WTC11 (cell line): Measurements from ENCODE around the gene RHBDL1. TPM values are rescaled to one million over a fixed set of nuclear protein-coding genes. Genes with fewer than 3 reads are reported as not detected.

ENCODE experiments used
- CREB1 ChIP-seq: sonication (generic); formaldehyde crosslinking; IDR thresholded peaks from 2 replicates; pipeline ENCODE4 v1.8.0; 2023; ENCODE audit warnings: mild to moderate bottlenecking, missing genetic modification reagents
- E2F4 ChIP-seq: sonication (generic); formaldehyde crosslinking; IDR thresholded peaks from 2 replicates; pipeline ENCODE4 v1.8.1; 2022; ENCODE audit warnings: low read depth, mild to moderate bottlenecking, moderate library complexity, missing genetic modification reagents, borderline replicate concordance
- E2F5 ChIP-seq: sonication (generic); formaldehyde crosslinking; IDR thresholded peaks from 2 replicates; pipeline ENCODE4 v1.8.1; 2022; ENCODE audit warnings: mild to moderate bottlenecking, moderate library complexity, missing genetic modification reagents
- ELF4 ChIP-seq: sonication (generic); formaldehyde crosslinking; IDR thresholded peaks from 2 replicates; pipeline ENCODE4 v1.8.1; 2022; ENCODE audit warnings: low read depth, mild to moderate bottlenecking, moderate library complexity, missing genetic modification reagents
- IRF1 ChIP-seq: sonication (generic); formaldehyde crosslinking; IDR thresholded peaks from 2 replicates; pipeline ENCODE4 v1.8.0; 2023; ENCODE audit warnings: missing genetic modification reagents
- RELA ChIP-seq: sonication (generic); formaldehyde crosslinking; IDR thresholded peaks from 2 replicates; pipeline ENCODE4 v1.8.1; 2022; ENCODE audit warnings: missing genetic modification reagents, mild to moderate bottlenecking, borderline replicate concordance
- SMAD4 ChIP-seq: sonication (generic); formaldehyde crosslinking; IDR thresholded peaks from 2 replicates; pipeline ENCODE4 v1.8.0; 2022; ENCODE audit warnings: mild to moderate bottlenecking, missing genetic modification reagents
- SP1 ChIP-seq: sonication (generic); formaldehyde crosslinking; conservative IDR thresholded peaks from 2 replicates; pipeline ENCODE4 v1.8.1; 2022; ENCODE audit warnings: missing genetic modification reagents
- STAT6 ChIP-seq: sonication (generic); formaldehyde crosslinking; conservative IDR thresholded peaks from 2 replicates; pipeline ENCODE4 v1.8.1; 2023; ENCODE audit warnings: mild to moderate bottlenecking, low read depth, missing genetic modification reagents, moderate library complexity
- TEAD4 ChIP-seq: sonication (generic); formaldehyde crosslinking; IDR thresholded peaks from 2 replicates; pipeline ENCODE4 v1.8.0; 2022; ENCODE audit warnings: mild to moderate bottlenecking, missing genetic modification reagents
- USF1 ChIP-seq: sonication (generic); formaldehyde crosslinking; IDR thresholded peaks from 2 replicates; pipeline ENCODE4 v1.8.0; 2022; ENCODE audit warnings: mild to moderate bottlenecking, missing genetic modification reagents
- ZBTB43 ChIP-seq: sonication (generic); formaldehyde crosslinking; IDR thresholded peaks from 2 replicates; pipeline ENCODE4 v1.8.1; 2023; ENCODE audit warnings: mild to moderate bottlenecking, missing genetic modification reagents
- ZNF219 ChIP-seq: sonication (generic); formaldehyde crosslinking; IDR thresholded peaks from 2 replicates; pipeline ENCODE4 v1.8.0; 2023; ENCODE audit warnings: missing genetic modification reagents, mild to moderate bottlenecking, borderline replicate concordance
- ZNF281 ChIP-seq: sonication (generic); formaldehyde crosslinking; IDR thresholded peaks from 2 replicates; pipeline ENCODE4 v1.8.0; 2023; ENCODE audit warnings: mild to moderate bottlenecking, missing genetic modification reagents
- ZNF512 ChIP-seq: sonication (generic); formaldehyde crosslinking; IDR thresholded peaks from 2 replicates; pipeline ENCODE4 v1.8.1; 2022; ENCODE audit warnings: missing genetic modification reagents, borderline replicate concordance
- ZNF532 ChIP-seq: fragments of 250-450 bp; sonication (Bioruptor Pico); IDR thresholded peaks from 2 replicates; pipeline ENCODE4 v1.9.0; 2021; ENCODE audit warnings: mild to moderate bottlenecking, borderline replicate concordance
- total RNA-seq: library from RNA; stranded (reverse); gene quantifications from 3 replicates; pipeline ENCODE4 v1.2.3, GENCODE V29; 2021

Gene RHBDL1
- total RNA-seq, 1 experiment from 2014 or later, result 8.2 TPM

GRCh38 chr16:679814-680624 lies 4.5 kb downstream of the RHBDL1 start, which contains the start of gene STUB1 (continued):
- TF ChIP-seq ZNF532 (CRISPR knock-in tag), result no peak
- no peak for TF ChIP-seq RELA (CRISPR knock-in tag)
- TF ChIP-seq SP1 (CRISPR knock-in tag), result peak; percentile 54
- TF ChIP-seq ZNF281 (CRISPR knock-in tag), result no peak
- TF ChIP-seq ELF4 (CRISPR knock-in tag), result no peak
- no peak for TF ChIP-seq TEAD4
- TF ChIP-seq IRF1 (CRISPR knock-in tag), result no peak
- no peak for TF ChIP-seq STAT6 (CRISPR knock-in tag)
- no peak for TF ChIP-seq CREB1 (CRISPR knock-in tag)
- TF ChIP-seq ZNF512 (CRISPR knock-in tag), result no peak
- no peak for TF ChIP-seq ZBTB43 (CRISPR knock-in tag)
- TF ChIP-seq SMAD4 (CRISPR knock-in tag), result no peak
- TF ChIP-seq E2F5, result 0 out of 2 replicates have a peak, but pooled peaks have one; percentile 62
- no peak for TF ChIP-seq ZNF219 (CRISPR knock-in tag)
- no peak for TF ChIP-seq USF1 (CRISPR knock-in tag)
- TF ChIP-seq E2F4 (CRISPR knock-in tag), result no peak
